ENCODE results near the gene NKX6-2. TPM values are rescaled to one million over a fixed set of nuclear protein-coding genes. Genes with fewer than 3 reads are reported as not detected.

The NKX6-2 gene
- total and polyA plus RNA-seq, 2 experiments from 2014 or later, result 0.24 to 9.3 TPM

GRCh38 chr10:132796846-132797245 is 10.9 kb upstream of the NKX6-2 start:
- H3K4me1 ChIP-seq (ENCODE audit: insufficient read depth), result no peaks in the 10 kb centered on the region
- H3K79me2 ChIP-seq (replicated peaks; ENCODE audit: insufficient read depth), result no peaks in the 10 kb centered on the region
- Mint-ChIP-seq H3K9me3 (no peaks in the 10 kb centered on the region), H3K4me3 (no peak overlapping the region), H3K27ac (no peak overlapping the region), H3K4me1 (no peaks in the 10 kb centered on the region), H3K36me3 (ENCODE audit: low read depth) (no peaks in the 10 kb centered on the region), H3K27me3 (ENCODE audit: insufficient read depth, low read depth, poor library complexity) (peaks cover 13% of the 10 kb centered on the region)
- no peak overlapping the region for H3K4me3 ChIP-seq
- TF ChIP-seq, protein P1, sequence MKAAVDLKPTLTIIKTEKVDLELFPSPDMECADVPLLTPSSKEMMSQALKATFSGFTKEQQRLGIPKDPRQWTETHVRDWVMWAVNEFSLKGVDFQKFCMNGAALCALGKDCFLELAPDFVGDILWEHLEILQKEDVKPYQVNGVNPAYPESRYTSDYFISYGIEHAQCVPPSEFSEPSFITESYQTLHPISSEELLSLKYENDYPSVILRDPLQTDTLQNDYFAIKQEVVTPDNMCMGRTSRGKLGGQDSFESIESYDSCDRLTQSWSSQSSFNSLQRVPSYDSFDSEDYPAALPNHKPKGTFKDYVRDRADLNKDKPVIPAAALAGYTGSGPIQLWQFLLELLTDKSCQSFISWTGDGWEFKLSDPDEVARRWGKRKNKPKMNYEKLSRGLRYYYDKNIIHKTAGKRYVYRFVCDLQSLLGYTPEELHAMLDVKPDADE (IDR thresholded peaks at IDR 0.05), result no peak
- TF ChIP-seq CREB1 (CRISPR knock-in tag; IDR thresholded peaks at IDR 0.05; ENCODE audit: low read depth) (no peak), EZH2 (IDR thresholded peaks at IDR 0.05; ENCODE audit: low read depth, unreplicated experiment) (no peak), POLR2AphosphoS5 (IDR thresholded peaks at IDR 0.05; ENCODE audit: low read depth) (no peak), JUNB (IDR thresholded peaks at IDR 0.05; ENCODE audit: unreplicated experiment) (no peak), EZH2phosphoT487 (IDR thresholded peaks at IDR 0.05; ENCODE audit: unreplicated experiment) (no peak), STAT1 (IDR thresholded peaks at IDR 0.05; ENCODE audit: unreplicated experiment) (no peak), ZNF331 (CRISPR knock-in tag; IDR thresholded peaks at IDR 0.05; ENCODE audit: low read depth) (no peak), NANOG (IDR thresholded peaks at IDR 0.05; ENCODE audit: borderline replicate concordance) (no peak), ZNF114 (CRISPR knock-in tag; IDR thresholded peaks at IDR 0.05) (no peak)
- TF ChIP-seq, protein P2, sequence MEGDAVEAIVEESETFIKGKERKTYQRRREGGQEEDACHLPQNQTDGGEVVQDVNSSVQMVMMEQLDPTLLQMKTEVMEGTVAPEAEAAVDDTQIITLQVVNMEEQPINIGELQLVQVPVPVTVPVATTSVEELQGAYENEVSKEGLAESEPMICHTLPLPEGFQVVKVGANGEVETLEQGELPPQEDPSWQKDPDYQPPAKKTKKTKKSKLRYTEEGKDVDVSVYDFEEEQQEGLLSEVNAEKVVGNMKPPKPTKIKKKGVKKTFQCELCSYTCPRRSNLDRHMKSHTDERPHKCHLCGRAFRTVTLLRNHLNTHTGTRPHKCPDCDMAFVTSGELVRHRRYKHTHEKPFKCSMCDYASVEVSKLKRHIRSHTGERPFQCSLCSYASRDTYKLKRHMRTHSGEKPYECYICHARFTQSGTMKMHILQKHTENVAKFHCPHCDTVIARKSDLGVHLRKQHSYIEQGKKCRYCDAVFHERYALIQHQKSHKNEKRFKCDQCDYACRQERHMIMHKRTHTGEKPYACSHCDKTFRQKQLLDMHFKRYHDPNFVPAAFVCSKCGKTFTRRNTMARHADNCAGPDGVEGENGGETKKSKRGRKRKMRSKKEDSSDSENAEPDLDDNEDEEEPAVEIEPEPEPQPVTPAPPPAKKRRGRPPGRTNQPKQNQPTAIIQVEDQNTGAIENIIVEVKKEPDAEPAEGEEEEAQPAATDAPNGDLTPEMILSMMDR (conservative IDR thresholded peaks at IDR 0.05; ENCODE audit: low read depth in 2 of 2), result no peak
- TF ChIP-seq, protein P3, sequence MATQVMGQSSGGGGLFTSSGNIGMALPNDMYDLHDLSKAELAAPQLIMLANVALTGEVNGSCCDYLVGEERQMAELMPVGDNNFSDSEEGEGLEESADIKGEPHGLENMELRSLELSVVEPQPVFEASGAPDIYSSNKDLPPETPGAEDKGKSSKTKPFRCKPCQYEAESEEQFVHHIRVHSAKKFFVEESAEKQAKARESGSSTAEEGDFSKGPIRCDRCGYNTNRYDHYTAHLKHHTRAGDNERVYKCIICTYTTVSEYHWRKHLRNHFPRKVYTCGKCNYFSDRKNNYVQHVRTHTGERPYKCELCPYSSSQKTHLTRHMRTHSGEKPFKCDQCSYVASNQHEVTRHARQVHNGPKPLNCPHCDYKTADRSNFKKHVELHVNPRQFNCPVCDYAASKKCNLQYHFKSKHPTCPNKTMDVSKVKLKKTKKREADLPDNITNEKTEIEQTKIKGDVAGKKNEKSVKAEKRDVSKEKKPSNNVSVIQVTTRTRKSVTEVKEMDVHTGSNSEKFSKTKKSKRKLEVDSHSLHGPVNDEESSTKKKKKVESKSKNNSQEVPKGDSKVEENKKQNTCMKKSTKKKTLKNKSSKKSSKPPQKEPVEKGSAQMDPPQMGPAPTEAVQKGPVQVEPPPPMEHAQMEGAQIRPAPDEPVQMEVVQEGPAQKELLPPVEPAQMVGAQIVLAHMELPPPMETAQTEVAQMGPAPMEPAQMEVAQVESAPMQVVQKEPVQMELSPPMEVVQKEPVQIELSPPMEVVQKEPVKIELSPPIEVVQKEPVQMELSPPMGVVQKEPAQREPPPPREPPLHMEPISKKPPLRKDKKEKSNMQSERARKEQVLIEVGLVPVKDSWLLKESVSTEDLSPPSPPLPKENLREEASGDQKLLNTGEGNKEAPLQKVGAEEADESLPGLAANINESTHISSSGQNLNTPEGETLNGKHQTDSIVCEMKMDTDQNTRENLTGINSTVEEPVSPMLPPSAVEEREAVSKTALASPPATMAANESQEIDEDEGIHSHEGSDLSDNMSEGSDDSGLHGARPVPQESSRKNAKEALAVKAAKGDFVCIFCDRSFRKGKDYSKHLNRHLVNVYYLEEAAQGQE (IDR thresholded peaks at IDR 0.05; ENCODE audit: unreplicated experiment), result no peak
- TF ChIP-seq, protein P4, sequence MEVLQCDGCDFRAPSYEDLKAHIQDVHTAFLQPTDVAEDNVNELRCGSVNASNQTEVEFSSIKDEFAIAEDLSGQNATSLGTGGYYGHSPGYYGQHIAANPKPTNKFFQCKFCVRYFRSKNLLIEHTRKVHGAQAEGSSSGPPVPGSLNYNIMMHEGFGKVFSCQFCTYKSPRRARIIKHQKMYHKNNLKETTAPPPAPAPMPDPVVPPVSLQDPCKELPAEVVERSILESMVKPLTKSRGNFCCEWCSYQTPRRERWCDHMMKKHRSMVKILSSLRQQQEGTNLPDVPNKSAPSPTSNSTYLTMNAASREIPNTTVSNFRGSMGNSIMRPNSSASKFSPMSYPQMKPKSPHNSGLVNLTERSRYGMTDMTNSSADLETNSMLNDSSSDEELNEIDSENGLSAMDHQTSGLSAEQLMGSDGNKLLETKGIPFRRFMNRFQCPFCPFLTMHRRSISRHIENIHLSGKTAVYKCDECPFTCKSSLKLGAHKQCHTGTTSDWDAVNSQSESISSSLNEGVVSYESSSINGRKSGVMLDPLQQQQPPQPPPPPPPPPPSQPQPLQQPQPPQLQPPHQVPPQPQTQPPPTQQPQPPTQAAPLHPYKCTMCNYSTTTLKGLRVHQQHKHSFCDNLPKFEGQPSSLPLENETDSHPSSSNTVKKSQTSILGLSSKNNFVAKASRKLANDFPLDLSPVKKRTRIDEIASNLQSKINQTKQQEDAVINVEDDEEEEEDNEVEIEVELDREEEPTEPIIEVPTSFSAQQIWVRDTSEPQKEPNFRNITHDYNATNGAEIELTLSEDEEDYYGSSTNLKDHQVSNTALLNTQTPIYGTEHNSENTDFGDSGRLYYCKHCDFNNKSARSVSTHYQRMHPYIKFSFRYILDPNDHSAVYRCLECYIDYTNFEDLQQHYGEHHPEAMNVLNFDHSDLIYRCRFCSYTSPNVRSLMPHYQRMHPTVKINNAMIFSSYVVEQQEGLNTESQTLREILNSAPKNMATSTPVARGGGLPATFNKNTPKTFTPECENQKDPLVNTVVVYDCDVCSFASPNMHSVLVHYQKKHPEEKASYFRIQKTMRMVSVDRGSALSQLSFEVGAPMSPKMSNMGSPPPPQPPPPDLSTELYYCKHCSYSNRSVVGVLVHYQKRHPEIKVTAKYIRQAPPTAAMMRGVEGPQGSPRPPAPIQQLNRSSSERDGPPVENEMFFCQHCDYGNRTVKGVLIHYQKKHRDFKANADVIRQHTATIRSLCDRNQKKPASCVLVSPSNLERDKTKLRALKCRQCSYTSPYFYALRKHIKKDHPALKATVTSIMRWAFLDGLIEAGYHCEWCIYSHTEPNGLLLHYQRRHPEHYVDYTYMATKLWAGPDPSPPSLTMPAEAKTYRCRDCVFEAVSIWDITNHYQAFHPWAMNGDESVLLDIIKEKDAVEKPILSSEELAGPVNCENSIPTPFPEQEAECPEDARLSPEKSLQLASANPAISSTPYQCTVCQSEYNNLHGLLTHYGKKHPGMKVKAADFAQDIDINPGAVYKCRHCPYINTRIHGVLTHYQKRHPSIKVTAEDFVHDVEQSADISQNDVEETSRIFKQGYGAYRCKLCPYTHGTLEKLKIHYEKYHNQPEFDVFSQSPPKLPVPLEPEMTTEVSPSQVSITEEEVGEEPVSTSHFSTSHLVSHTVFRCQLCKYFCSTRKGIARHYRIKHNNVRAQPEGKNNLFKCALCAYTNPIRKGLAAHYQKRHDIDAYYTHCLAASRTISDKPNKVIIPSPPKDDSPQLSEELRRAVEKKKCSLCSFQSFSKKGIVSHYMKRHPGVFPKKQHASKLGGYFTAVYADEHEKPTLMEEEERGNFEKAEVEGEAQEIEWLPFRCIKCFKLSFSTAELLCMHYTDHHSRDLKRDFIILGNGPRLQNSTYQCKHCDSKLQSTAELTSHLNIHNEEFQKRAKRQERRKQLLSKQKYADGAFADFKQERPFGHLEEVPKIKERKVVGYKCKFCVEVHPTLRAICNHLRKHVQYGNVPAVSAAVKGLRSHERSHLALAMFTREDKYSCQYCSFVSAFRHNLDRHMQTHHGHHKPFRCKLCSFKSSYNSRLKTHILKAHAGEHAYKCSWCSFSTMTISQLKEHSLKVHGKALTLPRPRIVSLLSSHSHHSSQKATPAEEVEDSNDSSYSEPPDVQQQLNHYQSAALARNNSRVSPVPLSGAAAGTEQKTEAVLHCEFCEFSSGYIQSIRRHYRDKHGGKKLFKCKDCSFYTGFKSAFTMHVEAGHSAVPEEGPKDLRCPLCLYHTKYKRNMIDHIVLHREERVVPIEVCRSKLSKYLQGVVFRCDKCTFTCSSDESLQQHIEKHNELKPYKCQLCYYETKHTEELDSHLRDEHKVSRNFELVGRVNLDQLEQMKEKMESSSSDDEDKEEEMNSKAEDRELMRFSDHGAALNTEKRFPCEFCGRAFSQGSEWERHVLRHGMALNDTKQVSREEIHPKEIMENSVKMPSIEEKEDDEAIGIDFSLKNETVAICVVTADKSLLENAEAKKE (CRISPR knock-in tag; IDR thresholded peaks at IDR 0.05), result no peak
- H3K36me3 ChIP-seq (ENCODE audit: insufficient read depth), result no peaks in the 10 kb centered on the region
- no peaks in the 10 kb centered on the region for H3K9me2 ChIP-seq (ENCODE audit: insufficient read depth)
- DNase-seq (ENCODE audit: low spot score) (no peak), ATAC-seq (no peak)
- H4K20me1 ChIP-seq (replicated peaks; ENCODE audit: insufficient read depth), result no peaks in the 10 kb centered on the region
- no peaks in the 10 kb centered on the region for H3K27me3 ChIP-seq (ENCODE audit: insufficient read depth)
- no peak overlapping the region for H3K27ac ChIP-seq (ENCODE audit: low read depth)
- no peaks in the 10 kb centered on the region for H3F3A ChIP-seq (replicated peaks; ENCODE audit: low read depth)
- H2AFZ ChIP-seq, result no peak overlapping the region
- H3K4me2 ChIP-seq, result no peak overlapping the region
